GM18519 (cell line): ENCODE data around the gene RAB36.

Source experiments
- ATAC-seq: cut with Tn5 transposase; IDR thresholded peaks from one replicate; pipeline ENCODE4 v1.9.1; 2021; ENCODE audit warnings: mild to moderate bottlenecking, moderate library complexity; ENCODE audit not compliant: unreplicated experiment, low FRiP score

Gene RAB36

DNA sequence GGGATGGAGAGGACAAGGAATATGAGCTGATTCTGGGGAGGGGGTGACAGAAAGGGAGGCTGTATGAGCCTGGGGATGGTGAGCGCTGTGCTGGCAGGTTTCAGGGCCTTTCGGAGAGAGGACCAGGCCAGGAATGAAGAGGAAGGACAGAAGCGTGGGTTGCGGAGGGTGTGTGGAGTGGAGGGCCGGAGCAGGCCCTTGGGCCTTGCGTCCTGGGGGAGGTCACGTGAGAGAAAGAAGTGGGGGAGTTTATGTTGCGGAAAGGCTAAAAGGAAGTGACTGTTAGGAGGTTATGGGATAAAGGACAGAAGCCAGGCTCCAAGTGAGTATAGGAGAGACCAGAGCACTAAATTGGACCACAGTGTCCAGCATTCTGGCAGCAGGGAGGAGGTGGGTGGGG is 52.6 kb downstream of the RAB36 start:
- ATAC-seq, result no peak

DNA sequence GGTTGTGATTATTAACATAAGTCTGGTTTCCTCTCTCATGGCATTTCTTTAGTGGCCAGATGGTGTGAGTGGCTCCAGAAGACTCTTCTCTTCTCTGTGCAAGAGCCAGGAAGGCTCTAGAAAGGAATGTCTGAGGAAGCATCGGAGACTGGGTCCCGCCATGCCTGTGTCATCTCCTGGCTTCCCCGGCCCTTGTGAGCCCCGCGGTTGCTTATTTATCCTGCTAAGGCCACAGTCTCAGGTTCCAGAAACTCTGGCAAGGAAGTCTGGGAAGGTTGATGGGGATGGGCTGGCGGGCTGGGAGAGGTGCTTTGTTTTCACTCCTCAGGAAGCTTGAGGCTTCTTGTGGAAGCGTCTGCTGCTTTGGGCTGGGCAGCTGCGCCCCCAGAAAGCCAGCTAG is 53.9 kb downstream of the RAB36 start:
- ATAC-seq, result no peak

DNA sequence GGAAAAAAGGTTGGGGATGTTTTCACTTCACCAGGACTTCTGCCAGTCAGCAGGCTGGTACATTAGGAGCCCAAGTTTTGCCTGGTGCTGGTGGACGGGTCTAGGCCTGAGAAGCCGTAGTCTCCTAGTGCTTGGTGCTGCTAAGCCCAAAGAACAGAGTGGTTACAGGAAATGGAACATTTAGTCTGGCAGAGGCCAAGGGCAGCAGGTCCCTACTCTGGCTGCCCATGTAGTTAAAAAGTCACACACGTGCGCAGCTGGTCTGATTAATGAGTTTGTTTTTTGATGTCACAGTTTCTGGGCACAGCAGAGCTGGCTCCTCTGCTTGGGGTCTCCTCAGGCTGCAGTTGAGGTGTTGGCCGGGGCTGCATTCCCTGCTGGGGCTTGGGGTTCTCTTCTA is 55.6 kb downstream of the RAB36 start:
- ATAC-seq, result no peak

DNA sequence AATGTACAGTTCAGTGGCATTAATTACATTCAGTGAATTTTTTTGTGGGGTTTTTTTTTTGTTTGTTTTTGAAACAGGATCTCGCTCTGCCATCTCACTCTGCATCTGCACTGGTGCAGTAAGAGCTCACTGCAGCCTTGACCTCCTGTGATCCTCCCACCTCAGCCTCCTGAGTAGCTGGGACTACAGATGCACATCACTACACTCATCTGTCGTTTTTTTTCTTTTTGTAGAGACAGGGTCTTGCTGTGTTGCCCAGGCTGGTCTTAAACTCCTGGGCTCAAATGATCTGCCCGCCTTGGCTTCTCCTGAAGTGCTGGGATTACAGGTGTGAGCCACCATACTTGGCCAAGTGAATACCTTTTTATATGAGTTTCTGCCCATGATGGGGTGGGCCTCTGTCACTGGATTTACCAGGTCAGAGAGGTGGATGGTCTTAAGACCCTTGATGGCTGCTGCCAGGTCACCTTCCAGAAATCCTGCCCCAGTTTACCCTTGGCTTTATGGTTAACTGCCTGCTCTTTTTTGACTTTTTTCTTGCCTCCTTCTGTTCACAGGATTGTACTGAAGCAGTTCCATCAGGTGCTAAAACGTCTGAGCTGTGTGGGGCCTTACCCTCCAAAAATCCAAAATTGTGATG is 57.7 kb downstream of the RAB36 start:
- ATAC-seq, result no peak

DNA sequence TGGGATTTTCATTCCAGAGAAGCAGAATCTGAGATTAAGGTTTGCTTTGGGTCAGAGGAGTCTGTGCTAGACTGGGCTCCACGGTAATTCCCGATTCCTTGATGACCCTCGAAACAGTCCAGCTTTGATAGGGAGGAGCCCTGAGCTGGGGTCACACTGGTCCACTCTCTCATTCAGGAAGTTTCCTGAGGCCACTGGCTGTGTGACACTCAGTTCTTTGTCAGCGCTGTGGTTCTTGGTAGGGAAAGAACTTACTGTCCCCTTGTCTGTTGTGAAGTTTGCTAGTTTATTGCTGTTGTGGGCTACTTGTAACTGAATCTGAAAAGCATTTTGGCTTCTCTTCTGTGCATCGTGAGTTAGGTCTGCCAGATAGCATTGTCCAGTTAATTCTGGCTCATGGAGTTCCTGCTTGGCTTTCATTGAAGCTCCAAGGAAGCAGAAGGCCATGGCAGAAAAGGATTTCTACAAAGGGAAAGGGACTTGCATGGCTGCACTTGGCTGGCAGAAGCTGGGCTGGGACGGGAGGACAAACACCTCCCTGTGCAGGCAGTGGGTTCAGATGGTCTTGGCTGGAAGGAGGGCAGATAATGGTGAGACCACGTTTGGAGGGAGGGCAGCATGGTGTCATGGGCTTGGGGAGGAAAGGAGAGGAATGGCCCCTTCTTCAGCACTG is 58.3 kb downstream of the RAB36 start:
- no peak for ATAC-seq

DNA sequence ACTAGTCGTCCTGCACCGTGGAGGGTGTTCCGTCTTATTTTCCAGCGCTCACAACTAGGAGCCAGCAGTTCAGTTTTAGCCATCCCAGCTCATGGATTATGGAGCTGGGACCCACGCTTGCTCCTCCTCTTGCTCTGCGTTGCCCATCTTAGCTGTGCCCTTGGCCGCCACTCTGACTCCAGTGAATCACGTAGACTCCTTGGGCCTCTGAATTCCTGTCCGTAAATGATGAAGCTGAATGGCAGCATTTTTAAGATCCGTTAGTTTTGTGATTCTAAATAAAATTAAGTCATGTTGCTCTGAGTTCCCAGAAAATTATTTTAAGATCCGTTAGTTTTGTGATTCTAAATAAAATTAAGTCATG is 58.8 kb downstream of the RAB36 start:
- ATAC-seq, result no peak

DNA sequence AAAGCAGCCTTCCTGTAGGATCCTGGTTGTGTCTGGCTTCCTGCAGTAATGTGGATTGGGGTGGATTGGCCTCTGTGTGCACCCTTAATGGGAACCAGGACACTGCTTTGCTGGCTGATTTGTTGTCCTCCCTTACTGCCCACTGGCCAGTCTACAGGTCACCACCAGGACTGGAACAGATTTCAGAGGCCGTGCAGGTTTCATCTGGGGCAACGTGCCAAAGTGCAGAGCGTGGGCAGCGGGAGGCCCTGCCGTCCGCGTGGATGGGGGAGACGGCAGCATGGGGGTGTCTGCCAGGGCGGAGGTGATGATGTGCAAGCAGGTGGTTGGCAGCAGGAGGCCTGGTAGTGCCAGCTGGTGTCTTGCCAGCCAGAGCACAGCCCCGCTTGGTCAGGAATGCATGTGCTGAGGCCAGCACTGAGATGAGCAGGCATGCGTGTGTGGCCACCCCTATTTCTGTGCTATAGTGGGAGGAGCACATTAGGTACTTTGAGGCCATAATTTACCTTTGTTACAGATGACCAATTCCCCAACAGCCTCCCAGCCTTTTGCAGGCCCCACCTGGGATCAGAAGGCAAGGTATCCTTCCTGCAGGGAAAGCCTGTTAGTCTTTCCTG is 59.4 kb downstream of the RAB36 start:
- ATAC-seq, result no peak

DNA sequence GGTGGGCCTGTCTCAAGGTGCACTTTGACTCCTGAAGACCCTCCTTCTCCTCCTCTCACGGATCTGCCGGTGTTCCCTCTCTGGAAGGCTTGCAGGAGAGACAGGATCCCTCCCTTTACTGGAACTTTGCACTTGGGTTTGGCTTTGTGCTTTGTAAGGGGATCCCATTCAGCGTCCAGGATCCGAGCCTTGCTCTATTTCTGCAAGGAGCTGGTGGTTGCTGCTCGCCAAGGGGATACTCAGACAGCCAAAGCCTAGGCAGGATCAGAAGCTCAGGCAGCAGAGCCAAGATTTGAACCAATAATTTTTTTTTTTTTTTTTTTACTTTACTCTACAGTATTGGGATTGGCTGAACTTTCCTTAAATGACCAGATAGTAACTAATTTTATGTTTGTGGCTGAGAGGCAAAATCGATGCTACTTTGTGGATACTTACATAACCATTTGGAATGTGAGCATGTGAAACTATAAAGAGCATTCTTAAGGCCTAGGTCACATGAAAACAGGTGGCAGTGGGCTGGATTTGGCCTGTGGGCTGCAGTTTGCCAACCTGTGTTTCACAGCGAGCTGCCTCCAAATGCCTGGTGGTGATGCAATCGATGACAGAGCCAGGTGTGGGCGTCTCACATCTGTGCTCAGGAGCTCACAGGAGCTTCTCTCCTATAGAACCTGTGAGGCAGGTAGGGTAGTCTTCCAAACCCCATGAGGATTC is 60.2 kb downstream of the RAB36 start:
- no peak for ATAC-seq

DNA sequence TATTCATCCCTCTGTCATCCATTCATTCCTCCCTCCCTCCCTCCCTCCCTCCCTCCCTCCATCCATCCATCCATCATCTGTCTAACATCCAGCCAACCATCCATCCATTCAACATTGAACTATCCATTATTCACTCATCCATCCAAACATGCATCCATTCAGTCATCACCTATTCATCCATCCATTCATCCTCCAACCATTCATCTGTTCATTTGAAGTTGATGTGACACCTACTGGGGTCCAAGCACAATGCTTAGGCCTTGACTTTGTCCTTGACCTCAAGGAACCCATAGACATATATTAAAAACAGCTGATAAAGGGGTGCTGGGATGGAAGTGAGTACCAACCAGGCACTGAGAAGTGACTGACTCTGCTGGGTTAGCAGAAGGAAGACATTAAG is 61.6 kb downstream of the RAB36 start:
- no peak for ATAC-seq

DNA sequence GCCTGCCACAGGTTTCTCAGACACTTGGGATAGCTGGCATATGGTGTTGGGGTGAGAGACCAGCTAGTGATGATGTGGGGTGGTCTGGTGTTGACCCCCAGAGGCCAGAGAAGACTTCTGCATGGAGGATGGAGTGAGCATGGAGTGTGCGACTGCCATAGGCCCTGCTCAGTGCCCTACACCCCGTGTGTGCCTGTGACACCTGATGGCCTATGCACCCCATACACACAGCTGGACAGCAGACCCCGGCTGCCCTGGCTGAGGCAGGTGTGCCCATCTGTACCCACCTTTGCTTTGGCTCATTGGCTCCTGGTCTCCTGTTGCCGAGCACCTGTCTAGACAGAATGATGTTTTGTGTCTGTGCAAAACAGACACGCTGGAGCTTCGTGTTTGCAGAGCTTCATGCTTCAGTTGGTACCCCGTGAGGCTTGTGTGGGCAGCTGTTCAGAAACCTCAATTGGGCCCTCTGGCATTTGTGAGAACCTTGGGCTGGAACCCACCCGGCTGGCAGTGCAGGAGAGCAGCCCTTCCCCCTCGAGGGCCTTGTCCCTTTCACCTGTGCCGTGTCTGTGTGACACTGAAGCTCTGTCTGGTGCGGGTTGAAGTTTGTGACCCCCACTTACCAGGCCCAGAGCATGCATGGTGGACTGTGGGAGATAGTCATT is 62.6 kb downstream of the RAB36 start:
- ATAC-seq, result no peak

DNA sequence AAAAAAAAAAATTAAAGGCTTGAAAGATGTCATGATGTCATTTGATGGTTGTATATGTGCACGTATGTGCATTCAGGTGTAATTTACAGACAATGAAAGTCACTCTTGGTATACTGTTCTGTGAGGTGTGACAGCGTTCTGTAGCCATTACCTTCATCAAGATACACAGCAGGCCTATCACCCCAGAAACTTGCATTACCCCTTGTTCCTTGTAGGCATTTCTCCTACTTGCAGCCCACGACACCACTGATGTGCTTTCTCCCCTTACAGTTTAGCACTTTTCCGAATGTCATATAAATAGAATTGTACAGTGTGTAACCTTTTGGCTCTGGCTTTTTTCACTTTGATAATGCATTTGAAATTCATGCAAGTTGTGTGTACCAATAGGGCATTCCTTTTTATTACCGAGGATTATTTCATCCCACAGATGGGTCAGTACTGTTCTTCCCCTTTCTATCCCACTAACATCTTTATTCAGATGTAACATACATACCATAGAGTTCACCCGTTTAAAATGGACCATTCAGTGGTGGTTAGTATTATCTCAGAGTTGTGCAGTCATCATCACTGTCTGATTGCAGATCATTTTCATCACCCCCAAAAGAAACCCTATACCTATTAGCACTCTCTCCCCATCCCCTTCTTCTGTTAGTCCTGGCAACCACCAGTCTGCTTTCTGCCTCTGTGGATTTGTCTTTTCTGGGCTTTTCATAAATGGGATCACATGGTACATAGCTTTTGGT is 65.3 kb downstream of the RAB36 start:
- no peak for ATAC-seq

DNA sequence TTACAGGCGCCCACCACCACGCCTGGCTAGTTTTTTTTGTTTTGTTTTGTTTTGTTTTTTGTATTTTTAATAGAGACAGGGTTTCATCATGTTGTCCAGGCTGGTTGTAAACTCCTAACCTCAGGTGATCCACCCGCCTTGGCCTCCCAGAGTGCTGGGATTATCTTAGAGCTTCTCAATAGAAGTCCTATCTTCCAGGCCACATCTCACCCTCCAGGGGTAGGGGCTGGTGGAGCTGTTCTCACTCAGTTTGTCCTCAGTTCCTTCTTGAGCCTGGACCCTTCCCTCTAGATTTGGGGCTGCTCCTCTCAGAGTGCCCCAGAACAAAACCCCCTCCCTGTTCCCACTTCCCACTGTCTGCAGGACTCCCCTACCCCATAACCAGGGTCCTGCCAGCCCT is 66.3 kb downstream of the RAB36 start:
- no peak for ATAC-seq

DNA sequence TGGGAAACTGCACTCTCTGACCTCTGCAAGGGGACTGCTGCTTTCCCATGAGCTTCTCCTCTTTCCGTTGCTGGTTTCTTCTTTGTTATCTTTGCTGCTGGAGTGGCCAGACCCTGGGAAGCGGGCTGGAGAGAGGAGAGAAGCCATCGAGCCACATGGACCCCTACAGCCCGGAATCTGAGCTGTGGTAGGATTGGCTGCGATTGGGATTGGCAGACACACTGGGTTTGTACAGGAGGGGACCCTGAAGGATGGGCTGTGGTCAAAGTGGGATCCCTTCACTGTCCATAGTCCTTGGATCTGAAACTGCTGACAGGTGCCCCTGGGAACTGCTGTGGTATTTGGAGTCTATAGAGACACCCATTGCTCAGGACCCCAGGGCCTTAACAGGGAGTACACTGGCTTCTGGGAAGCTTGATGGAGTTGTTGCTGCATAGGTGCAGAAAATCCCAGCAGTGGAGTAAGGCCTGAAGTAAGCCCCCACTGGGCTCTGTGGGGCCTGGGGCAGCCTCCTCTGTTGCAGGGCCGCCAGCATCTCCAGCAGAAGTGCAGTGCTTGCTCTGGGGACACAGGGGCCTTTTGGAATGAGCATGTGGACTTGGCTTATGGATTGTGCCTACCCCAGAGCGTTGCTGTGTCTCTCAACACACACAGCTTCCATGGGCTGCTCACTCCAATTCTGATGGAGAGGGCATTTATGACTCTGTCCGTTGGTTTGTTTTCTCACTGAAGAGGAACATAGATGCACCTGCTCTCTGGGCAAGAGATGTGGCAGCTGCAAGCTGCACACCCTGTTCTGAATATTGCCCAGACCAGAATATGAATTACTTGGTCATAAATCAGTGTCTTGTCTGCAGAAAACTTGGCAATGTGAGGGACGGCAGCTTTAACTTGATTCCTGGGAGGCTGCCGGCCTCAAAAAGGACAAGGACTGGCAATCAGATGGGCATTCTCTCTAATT is 67.1 kb downstream of the RAB36 start:
- ATAC-seq, result no peak

DNA sequence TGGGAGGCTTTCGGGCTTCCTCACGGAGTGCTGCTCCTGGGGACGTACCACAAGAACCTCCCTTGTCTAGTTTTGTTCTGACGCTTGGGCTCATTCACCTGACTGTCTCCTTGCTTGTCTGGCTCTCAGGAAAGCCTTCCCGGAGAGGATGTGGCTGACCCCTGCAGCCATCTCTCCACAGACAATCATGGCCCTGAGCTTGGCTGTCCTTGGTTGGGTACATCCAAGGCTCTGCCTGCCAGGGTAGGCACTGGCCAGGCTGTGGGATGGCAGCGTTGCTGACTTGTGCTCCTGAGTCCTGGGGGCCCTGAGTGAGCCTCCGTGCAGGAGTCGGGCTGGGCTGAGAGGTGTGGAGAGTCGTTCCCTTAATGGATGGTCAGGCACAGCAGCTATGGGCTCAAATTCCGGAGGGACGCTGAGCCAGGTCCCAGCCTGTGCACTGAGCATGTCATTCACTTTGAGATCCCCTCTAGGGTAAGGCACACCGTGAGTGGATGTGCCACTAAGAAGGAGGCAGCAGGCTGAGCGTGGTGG is 67.8 kb downstream of the RAB36 start:
- ATAC-seq, result no peak

DNA sequence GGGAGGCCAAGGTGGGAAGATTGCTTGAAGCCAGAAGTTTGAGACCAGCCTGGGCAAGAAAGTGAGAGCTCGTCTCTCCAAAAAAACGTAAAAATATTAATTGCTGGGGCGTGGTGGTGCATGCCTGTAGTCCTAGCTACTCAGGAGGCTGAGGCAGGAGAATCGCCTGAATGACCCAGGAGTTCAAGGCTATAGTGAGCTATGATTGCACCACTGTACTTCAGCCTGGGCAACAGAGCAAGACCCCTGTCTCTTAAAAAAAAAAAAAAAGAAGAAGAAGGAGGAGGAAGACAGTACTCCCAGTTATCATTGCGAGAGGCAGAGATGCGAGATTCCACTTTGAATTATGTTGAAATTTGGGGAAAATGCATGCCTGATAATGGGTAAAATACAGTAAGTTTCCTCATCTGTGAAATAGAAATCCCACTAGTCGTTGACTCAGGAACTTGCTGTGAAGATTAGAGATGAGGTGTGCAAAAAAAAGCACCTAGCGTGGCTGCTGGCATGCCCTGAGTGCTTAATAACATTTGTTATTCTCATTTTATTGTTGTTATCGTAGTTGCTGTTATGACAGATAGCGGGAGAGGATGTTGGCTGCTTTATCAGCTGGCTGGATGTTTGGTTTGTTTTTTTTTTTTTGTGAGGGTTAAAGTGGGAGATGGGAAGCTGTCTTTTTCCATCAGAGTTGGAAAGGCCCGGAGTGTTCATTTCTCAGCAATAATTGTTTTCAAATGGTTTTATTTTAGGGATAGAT is 68.5 kb downstream of the RAB36 start:
- no peak for ATAC-seq
